Subcutaneous abdominal adipose tissue (tissue), 5 donors: ENCODE data around the gene ZBTB2.
"Not testable (repeated sequence)": the region's sequence is repeated elsewhere in the genome, so short reads cannot be mapped to it uniquely, and the experiment has no call there.

Experiments
- H3K27ac ChIP-seq: one replicate; pipeline ENCODE4 v1.7.0; 2013; ENCODE audit warnings: low read depth, mild to moderate bottlenecking, inconsistent platforms, low read length, moderate library complexity
- H3K27me3 ChIP-seq, 5 donors: one replicate each; pipeline ENCODE4 v1.7.0; 2013; ENCODE audit warnings: low read length in 5 of 5, inconsistent platforms in 1 of 5; ENCODE audit not compliant: control insufficient read depth in 5 of 5, insufficient read depth in 4 of 5
- H3K36me3 ChIP-seq, 5 donors: one replicate each; pipeline ENCODE4 v1.7.0; 2013; ENCODE audit warnings: low read length in 5 of 5; ENCODE audit not compliant: control insufficient read depth in 5 of 5, insufficient read depth in 5 of 5
- H3K4me1 ChIP-seq, 5 donors: one replicate each; pipeline ENCODE4 v1.7.0; 2013; ENCODE audit warnings: low read length in 5 of 5, mild to moderate bottlenecking in 3 of 5, moderate library complexity in 1 of 5; ENCODE audit not compliant: control insufficient read depth in 5 of 5, insufficient read depth in 5 of 5
- H3K4me3 ChIP-seq, 5 donors: one replicate each; pipeline ENCODE4 v1.7.0; 2013; ENCODE audit warnings: low read length in 5 of 5, low read depth in 1 of 5
- H3K9ac ChIP-seq, 5 donors: one replicate each; pipeline ENCODE4 v1.7.0; 2013; ENCODE audit warnings: low read length in 5 of 5, mild to moderate bottlenecking in 4 of 5, moderate library complexity in 3 of 5
- H3K9me3 ChIP-seq, 5 donors: one replicate each; pipeline ENCODE4 v1.7.0; 2013; ENCODE audit warnings: low read length in 5 of 5; ENCODE audit not compliant: control insufficient read depth in 5 of 5
- donor health status: healthy.
- donor health status: healthy.
- donor health status: healthy.
- donor health status: healthy.
- donor health status: healthy.

Gene ZBTB2

DNA sequence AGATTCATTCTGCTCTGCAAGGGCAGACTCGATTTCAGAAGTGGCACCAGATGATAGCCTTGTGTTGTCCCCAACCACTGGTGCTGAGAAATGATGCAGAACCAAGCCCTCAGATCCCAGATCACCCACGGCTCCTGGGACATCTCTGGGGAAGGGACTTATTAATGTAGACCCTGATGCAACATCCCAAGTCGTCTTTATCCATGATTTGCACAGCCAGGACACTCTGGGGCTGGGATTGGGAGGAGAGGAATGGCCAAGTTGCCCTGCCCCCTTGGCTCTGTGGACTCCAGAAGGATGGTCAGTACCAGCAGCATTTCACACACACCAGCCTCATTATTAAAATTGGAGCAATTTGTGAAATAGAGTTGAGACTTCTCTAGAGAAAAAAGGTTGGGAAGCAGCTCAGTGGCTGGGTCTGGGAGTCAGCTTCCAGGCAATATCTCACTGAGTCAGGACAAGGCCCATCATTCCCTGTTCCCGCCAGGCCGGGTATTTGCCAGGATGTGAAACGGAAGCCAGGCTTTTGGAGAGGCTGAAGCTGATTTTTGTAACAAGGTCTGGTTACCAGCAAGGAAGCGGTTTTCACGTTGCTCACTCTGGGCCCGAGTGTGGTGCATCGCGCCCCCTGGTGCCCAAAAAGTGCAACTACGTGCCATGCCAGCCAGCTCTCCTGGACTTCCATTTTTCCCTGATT, 67.4 kb downstream of the ZBTB2 start:
- H3K27me3 ChIP-seq = no peaks in the 10 kb centered on the region
- peak overlapping the region in 3 of 5 donors; percentile 39 to 87 (median 43) for H3K4me3 ChIP-seq
- peak overlapping the region in 3 of 5 donors; percentile 14 to 68 (median 59) for H3K9ac ChIP-seq
- H3K9me3 ChIP-seq = no peaks in the 10 kb centered on the region
- peaks cover 11 to 34% (median 24%) of the 10 kb centered on the region in 5 donors for H3K4me1 ChIP-seq
- H3K27ac ChIP-seq = peak overlapping the region; percentile 83
- H3K36me3 ChIP-seq = no peaks in the 10 kb centered on the region

DNA sequence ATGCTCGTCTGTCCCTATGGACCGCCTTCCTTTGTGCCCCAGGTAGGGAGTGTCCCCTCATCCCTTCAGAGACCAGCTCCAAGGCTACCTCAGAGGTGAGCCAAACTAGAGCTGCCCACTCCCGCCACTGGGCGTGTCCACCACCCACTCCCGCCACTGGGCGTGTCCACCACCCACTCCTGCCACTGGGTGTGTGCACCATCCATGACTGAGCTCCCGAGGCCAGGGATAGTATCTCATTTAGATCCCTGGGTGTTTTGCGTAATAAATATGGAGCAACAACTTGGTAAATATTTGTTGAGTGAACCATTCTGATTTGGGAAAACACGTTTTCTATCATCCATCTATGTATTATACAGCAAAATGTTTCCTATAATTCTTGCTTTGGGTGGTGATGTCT, 68.8 kb downstream of the ZBTB2 start:
- no peak overlapping the region for H3K27ac ChIP-seq
- no peaks in the 10 kb centered on the region for H3K9me3 ChIP-seq
- H3K4me3 ChIP-seq = no peak overlapping the region
- no peaks in the 10 kb centered on the region for H3K36me3 ChIP-seq
- no peaks in the 10 kb centered on the region for H3K27me3 ChIP-seq
- H3K4me1 ChIP-seq = peaks cover 11 to 34% (median 24%) of the 10 kb centered on the region in 5 donors
- H3K9ac ChIP-seq = no peak overlapping the region

DNA sequence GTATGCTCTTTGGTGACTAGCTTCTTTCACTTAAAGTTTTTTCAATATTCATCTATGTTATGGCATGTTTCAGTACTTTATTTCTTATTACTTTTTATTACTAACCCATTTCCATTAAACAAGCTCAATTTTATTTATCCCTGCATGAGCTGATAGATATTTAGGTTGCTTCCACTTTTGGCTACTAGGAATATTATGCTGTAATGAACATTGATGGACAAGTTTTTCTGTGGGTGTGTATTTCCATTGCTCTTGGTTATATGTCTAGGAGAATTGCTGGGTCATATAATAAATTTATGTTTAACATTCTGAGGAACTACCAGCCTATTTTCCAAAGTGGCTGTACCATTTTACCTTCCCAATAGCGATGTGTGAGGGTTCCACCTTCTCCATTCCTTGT, 69.9 kb downstream of the ZBTB2 start:
- H3K27me3 ChIP-seq = no peaks in the 10 kb centered on the region
- H3K9ac ChIP-seq = no peak overlapping the region
- peaks cover 11 to 28% (median 23%) of the 10 kb centered on the region in 5 donors for H3K4me1 ChIP-seq
- no peak overlapping the region for H3K27ac ChIP-seq
- no peak overlapping the region for H3K4me3 ChIP-seq
- no peaks in the 10 kb centered on the region for H3K9me3 ChIP-seq
- H3K36me3 ChIP-seq = no peaks in the 10 kb centered on the region

DNA sequence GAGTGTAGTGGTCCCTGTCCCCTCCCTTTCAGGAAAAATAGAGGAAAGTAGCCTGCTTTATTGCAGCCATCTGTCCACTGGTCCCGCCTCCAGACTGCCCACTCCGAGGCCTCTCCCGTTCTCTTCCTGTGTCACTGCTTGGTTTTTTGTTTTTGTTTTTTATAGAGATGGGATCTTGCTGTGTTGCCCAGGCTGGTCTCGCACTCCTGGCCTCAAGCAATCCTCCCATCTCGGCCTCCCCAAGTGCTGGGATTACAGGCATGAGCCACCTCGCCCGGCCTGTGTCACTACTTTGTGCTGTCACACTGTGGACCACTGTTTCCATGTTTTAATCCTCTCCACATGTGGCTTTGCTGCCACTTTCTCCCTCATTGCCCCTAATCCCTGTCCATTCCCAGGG, 71.2 kb downstream of the ZBTB2 start:
- peaks cover 9 to 18% (median 17%) of the 10 kb centered on the region in 5 donors for H3K4me1 ChIP-seq
- H3K27ac ChIP-seq = no peak overlapping the region
- peaks cover 0 to 4% (median 0%) of the 10 kb centered on the region in 5 donors for H3K9me3 ChIP-seq
- H3K9ac ChIP-seq = no peak overlapping the region
- no peaks in the 10 kb centered on the region for H3K36me3 ChIP-seq
- H3K4me3 ChIP-seq = no peak overlapping the region
- H3K27me3 ChIP-seq = no peaks in the 10 kb centered on the region

DNA sequence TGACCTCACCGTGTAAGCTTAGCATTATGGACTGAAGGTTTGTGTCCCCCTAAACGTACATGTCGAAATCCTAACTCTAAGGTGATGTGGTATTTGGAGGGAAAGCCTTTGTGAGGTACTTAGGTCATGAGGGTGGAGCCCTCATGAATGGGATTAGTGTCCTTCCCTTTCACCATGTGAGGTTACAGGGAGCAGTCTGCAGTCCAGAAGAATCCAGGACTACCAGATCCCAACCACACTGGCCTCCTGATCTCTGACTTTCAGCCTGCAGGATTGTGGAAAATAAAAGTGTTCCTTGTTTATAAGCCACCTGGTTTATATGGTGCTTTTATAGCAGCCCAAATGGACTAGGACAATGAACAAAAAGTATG, 73.4 kb downstream of the ZBTB2 start:
- Histone ChIP-seq H3K27me3 (no peaks in the 10 kb centered on the region), H3K36me3 (no peaks in the 10 kb centered on the region), H3K4me3 (no peak overlapping the region), H3K9ac (no peak overlapping the region), H3K4me1 (peaks cover 0 to 7% (median 4%) of the 10 kb centered on the region in 5 donors), H3K9me3 (peaks cover 0 to 4% (median 0%) of the 10 kb centered on the region in 5 donors), H3K27ac (no peak overlapping the region)

DNA sequence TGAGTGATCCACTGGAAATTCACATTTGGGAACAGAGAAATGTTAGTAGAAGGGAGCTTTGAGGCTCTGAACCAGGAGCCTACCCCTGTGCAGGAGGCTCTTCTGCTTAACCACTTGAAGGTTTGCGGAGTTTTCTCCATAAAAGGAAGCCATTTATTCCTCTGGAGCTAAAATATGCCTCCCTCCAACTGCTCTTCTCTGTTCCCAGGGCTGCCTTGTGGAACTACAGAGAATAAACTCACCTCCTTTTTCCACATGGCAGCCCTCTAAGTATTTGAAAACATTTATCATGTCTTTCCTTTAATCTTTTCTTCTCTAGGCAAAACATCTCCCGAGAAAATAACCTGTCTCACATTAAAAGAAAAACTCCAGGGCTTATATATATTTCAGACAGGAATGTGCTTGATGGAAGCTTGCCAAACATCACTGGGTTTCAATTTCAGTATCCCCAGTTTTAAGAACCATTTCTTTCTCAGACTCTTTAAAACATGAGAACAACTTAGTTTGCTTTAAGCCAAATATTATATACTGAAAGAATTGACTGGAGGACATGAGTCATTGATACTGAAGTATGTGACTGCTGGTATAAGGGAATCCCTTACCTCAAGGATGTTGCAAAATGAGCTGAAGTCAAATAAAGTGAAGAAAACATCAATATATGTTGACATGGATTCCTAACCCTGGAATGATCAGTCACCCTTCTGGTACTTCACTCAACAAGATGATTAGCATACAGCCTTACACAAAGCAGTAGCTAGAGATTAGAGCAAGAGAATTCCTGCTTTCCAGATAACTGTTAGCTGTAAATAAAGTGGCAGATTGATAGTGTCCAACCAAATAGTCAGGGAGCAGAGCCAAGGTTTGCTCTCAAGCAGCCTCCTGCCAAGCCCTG, 74.0 kb downstream of the ZBTB2 start:
- H3K27me3 ChIP-seq = no peaks in the 10 kb centered on the region
- H3K36me3 ChIP-seq = no peaks in the 10 kb centered on the region
- peaks cover 0 to 11% (median 8%) of the 10 kb centered on the region in 5 donors for H3K4me1 ChIP-seq
- no peak overlapping the region for H3K9ac ChIP-seq
- no peak overlapping the region for H3K4me3 ChIP-seq
- H3K9me3 ChIP-seq = peaks cover 0 to 4% (median 0%) of the 10 kb centered on the region in 5 donors
- H3K27ac ChIP-seq = no peak overlapping the region

DNA sequence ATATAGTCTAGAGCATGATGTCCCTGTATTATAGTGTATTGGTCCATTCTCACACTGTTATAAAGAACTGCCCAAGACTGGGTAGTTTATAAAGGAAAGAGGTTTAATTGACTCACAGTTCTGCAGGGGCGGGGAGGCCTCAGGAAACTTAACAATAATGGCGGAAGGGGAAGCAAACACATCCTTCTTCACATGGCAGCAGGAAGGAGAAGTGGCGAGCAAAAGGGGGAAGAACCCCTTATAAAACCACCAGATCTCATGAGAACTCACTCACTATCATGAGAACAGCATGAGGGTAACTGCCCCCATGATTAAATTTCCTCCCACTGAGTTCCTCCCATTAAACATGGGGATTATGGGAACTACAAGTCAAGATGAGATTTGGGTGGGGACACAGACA, 75.7 kb downstream of the ZBTB2 start:
- H3K27ac ChIP-seq, H3K9me3 ChIP-seq, H3K27me3 ChIP-seq, H3K4me3 ChIP-seq, H3K9ac ChIP-seq, H3K36me3 ChIP-seq: not testable (repeated sequence)
- peaks cover 0 to 14% (median 11%) of the 10 kb centered on the region in 5 donors for H3K4me1 ChIP-seq
